NB4 (cell line): ENCODE results near the gene HS3ST6.

Source experiments
- CTCF ChIP-seq: IDR thresholded peaks from one replicate; pipeline ENCODE4 v1.5.1; 2012; ENCODE audit warnings: low read depth, low read length
- POLR2A ChIP-seq: IDR thresholded peaks from 2 replicates; pipeline ENCODE4 v1.6.1; 2011; ENCODE audit warnings: mild to moderate bottlenecking; ENCODE audit not compliant: insufficient read length; ENCODE audit errors: extremely low read depth
- TF ChIP-seq, protein P1 (sequence below): IDR thresholded peaks from 2 replicates; pipeline ENCODE4 v1.6.1; 2011; ENCODE audit warnings: low read depth, low read length

GRCh38 chr16:1932050-1933028 lies 14.1 kb upstream of the HS3ST6 start:
- no peak for TF ChIP-seq POLR2A
- TF ChIP-seq CTCF, result no peak
- TF ChIP-seq, protein P1, sequence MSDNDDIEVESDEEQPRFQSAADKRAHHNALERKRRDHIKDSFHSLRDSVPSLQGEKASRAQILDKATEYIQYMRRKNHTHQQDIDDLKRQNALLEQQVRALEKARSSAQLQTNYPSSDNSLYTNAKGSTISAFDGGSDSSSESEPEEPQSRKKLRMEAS, result no peak
